Upper lobe of left lung (tissue), 6 donors: ENCODE results near the gene TRIM72. TPM values are rescaled to one million over a fixed set of nuclear protein-coding genes. Genes with fewer than 3 reads are reported as not detected.

ENCODE experiments used
- ATAC-seq, 2 donors: fragments of 200-7000 bp; cut with Tn5 transposase; one replicate each; pipeline ENCODE4 v1.9.1; 2022; ENCODE audit warnings: mild to moderate bottlenecking in 2 of 2, moderate library complexity in 2 of 2; ENCODE audit not compliant: low FRiP score in 2 of 2
- DNase-seq, 2 donors: peaks; one replicate each; pipeline ENCODE4 v3.0.0-alpha.2; 2019 to 2020
- H3K27ac ChIP-seq, 4 donors: fragments of 200-600 bp; sonication (generic); one replicate each; pipeline ENCODE4 v1.5.1; 2016 to 2019
- H3K27me3 ChIP-seq, 4 donors: fragments of 200-600 bp; sonication (generic); one replicate each; pipeline ENCODE4 v1.5.1; 2017 to 2019
- H3K36me3 ChIP-seq, 4 donors: fragments of 200-600 bp; sonication (generic); one replicate each; pipeline ENCODE4 v1.5.1; 2016 to 2019
- H3K4me1 ChIP-seq, 4 donors: fragments of 200-600 bp; sonication (generic); one replicate each; pipeline ENCODE4 v1.5.1; 2018 to 2019
- H3K4me3 ChIP-seq, 4 donors: fragments of 200-600 bp; sonication (generic); one replicate each; pipeline ENCODE4 v1.5.1; 2017 to 2019; ENCODE audit warnings: mild to moderate bottlenecking in 2 of 4, moderate library complexity in 1 of 4
- H3K9me3 ChIP-seq, 4 donors: fragments of 200-600 bp; sonication (generic); one replicate each; pipeline ENCODE4 v1.5.1; 2018 to 2019
- CTCF ChIP-seq, 6 experiments: fragments of 450-650 bp in 4 of 6; fragments of 200-600 bp in 2 of 6; sonication (generic) in 2 of 6; IDR thresholded peaks; one replicate each; pipeline ENCODE4 v1.5.1; 2016 to 2019; ENCODE audit warnings: antibody characterized with exemption in 6 of 6
- EP300 ChIP-seq, 4 donors: sonication (generic); formaldehyde crosslinking; IDR thresholded peaks; one replicate each; pipeline ENCODE4 v1.5.1; 2017; ENCODE audit warnings: antibody characterized with exemption in 4 of 4, control low read depth in 2 of 4
- POLR2A ChIP-seq, 4 donors: fragments of 450-650 bp; IDR thresholded peaks; one replicate each; pipeline ENCODE4 v1.5.1; 2016 to 2017; ENCODE audit warnings: antibody characterized with exemption in 4 of 4, mild to moderate bottlenecking in 2 of 4
- POLR2AphosphoS5 ChIP-seq, 2 donors: sonication (generic); formaldehyde crosslinking; IDR thresholded peaks; one replicate each; pipeline ENCODE4 v1.5.1; 2017; ENCODE audit warnings: antibody characterized with exemption in 2 of 2
- WGBS, 2 donors: methylation state at CpG; one replicate each; pipeline ENCODE4 v1.1.5; 2017 to 2018; 5-methylcytosine and 5-hydroxymethylcytosine counted together
- total RNA-seq, 6 donors: library from RNA; depleted of rRNA in 4 of 6; stranded (reverse); fragments of >200 nt in 4 of 6; gene quantifications; one replicate each; pipeline versions ENCODE4 v1.1.0 to v1.2.1, GENCODE V29; 2016 to 2021
- donor health status: DM: no; HTN: no; CAD: no; lungs with moderate emphysema.
- donor health status: DM: no; HTN: yes; CAD: no; lungs with severe emphysema.

The TRIM72 gene
- total RNA-seq, 6 donors from 2014 or later = 0.27 TPM; not detected in 5

DNA sequence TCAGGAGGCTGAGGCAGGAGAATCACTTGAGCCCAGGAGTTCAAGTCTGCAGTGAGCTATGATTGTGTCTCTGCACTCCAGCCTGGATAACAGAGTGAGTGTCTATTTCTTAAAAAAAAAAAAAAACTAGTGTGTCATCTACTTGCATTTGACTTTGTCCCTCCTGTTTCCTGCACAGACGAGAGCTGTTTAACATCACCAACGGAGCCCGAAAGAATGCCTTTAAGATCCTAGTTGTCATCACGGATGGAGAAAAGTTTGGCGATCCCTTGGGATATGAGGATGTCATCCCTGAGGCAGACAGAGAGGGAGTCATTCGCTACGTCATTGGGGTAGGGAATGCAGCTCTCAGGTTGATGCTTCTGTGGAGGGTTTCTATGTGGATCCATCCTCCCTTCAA is 59.3 kb downstream of the TRIM72 start:
- no peak overlapping the region for H3K27ac ChIP-seq
- no peaks in the 10 kb centered on the region for H3K9me3 ChIP-seq
- no peak overlapping the region for H3K4me3 ChIP-seq
- TF ChIP-seq POLR2AphosphoS5 (IDR thresholded peaks at IDR 0.05) = no peak
- no peak for TF ChIP-seq POLR2A (IDR thresholded peaks at IDR 0.05)
- no peak for TF ChIP-seq EP300 (IDR thresholded peaks at IDR 0.05)
- TF ChIP-seq CTCF (IDR thresholded peaks at IDR 0.05) = no peak
- 83 to 91% methylated on average over 7 of the region's 7 CpGs for WGBS, 2 donors
- no peak for ATAC-seq
- H3K27me3 ChIP-seq = no peaks in the 10 kb centered on the region
- peaks cover 0 to 4% (median 0%) of the 10 kb centered on the region in 4 donors for H3K36me3 ChIP-seq
- H3K4me1 ChIP-seq = no peaks in the 10 kb centered on the region
- DNase-seq = no peak

DNA sequence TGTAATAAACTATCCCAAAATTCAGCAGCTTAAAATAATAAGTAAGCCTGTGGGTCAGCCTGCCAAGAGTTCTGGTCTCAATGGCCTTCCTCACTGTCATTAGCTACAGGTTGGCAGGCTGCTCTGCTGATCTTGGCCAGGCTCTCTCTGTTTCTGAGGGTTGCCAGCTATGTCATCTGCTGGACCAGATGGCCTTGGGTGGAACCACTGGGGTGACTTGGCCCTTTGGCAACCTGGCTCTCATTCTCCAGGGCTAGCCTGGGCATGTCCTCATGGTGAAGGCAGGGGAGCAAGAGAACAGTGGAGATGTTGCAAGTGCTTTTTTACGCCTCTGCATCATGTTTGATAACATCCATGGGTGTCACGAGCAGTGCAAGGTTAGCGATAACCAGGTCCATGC is 59.8 kb downstream of the TRIM72 start:
- DNase-seq = no peak
- Histone ChIP-seq H3K9me3 (no peaks in the 10 kb centered on the region), H3K27me3 (no peaks in the 10 kb centered on the region), H3K36me3 (peaks cover 0 to 4% (median 0%) of the 10 kb centered on the region in 4 donors), H3K4me3 (no peak overlapping the region), H3K4me1 (no peaks in the 10 kb centered on the region), H3K27ac (no peak overlapping the region)
- ATAC-seq = no peak
- no peak for TF ChIP-seq POLR2A (IDR thresholded peaks at IDR 0.05)
- WGBS, 2 donors = 92 to 100% methylated on average over 3 of the region's 3 CpGs

DNA sequence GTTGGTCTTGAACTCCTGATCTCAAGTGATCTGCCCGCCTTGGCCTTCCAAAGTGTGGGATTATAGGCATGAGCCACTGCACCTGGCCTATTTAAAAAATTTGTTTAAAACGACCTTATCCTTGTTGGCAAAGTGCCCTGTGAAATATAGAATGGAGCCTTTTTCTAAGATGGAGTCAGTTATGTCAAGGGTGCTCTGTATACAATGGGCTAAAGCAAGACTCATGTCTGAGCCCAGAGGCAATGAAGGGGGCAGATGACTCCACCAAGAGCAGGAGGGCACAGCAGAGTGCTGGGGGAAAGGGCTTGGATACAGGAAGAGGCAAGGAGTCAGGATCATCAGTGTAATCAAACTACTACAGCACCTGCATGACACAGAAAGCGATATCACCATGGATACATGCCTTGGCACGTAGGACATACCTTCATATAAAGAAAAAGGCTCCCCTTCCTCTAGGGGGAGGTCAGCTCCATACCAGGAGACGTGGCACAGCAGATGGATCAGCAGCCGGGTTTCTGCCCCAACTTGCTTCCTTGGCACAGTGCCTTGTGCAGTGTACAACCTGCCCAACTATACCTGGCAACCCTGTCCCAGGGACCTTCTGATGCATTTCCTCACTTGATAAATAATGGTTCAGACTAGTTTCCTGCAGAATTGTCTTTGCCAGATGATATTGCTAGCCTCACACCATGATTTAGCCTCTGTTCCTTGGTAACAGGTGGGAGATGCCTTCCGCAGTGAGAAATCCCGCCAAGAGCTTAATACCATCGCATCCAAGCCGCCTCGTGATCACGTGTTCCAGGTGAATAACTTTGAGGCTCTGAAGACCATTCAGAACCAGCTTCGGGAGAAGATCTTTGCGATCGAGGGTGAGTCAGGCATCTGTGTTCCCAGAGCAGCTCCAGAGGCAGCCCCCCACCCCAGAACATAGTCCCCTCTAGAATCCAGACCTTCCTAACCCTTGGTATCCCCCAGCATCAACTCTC is 61.2 kb downstream of the TRIM72 start:
- no peaks in the 10 kb centered on the region for H3K4me1 ChIP-seq
- H3K9me3 ChIP-seq = no peaks in the 10 kb centered on the region
- H3K27me3 ChIP-seq = no peaks in the 10 kb centered on the region
- 88 to 91% methylated on average over 15 of the region's 15 CpGs for WGBS, 2 donors
- no peak for TF ChIP-seq POLR2A (IDR thresholded peaks at IDR 0.05)
- TF ChIP-seq CTCF (IDR thresholded peaks at IDR 0.05) = no peak
- no peak for TF ChIP-seq EP300 (IDR thresholded peaks at IDR 0.05)
- TF ChIP-seq POLR2AphosphoS5 (IDR thresholded peaks at IDR 0.05) = no peak
- no peak for DNase-seq
- no peak overlapping the region for H3K27ac ChIP-seq
- no peak overlapping the region for H3K4me3 ChIP-seq
- no peak for ATAC-seq
- peaks cover 0 to 4% (median 0%) of the 10 kb centered on the region in 4 donors for H3K36me3 ChIP-seq

GRCh38 chr16:31276600-31276999 is 62.7 kb downstream of the TRIM72 start:
- peaks cover 0 to 4% (median 0%) of the 10 kb centered on the region in 4 donors for H3K36me3 ChIP-seq
- DNase-seq = no peak
- WGBS, 2 donors = 71 to 84% methylated on average over 5 of the region's 5 CpGs

More at GRCh38 chr16:31276600-31276999, 62.7 kb downstream of the TRIM72 start:
- no peaks in the 10 kb centered on the region for H3K4me1 ChIP-seq
- TF ChIP-seq CTCF (IDR thresholded peaks at IDR 0.05) (no peak), EP300 (IDR thresholded peaks at IDR 0.05) (no peak), POLR2AphosphoS5 (IDR thresholded peaks at IDR 0.05) (no peak), POLR2A (IDR thresholded peaks at IDR 0.05) (no peak)
- ATAC-seq = no peak
- H3K27me3 ChIP-seq = no peaks in the 10 kb centered on the region
- no peak overlapping the region for H3K27ac ChIP-seq
- H3K4me3 ChIP-seq = no peak overlapping the region
- no peaks in the 10 kb centered on the region for H3K9me3 ChIP-seq
